GM21381 (cell line): ENCODE data around the gene DENND4C.
A peak's percentile ranks its signal among the peaks of the same experiment; 100 is the strongest.
"Not testable (repeated sequence)": the region's sequence is repeated elsewhere in the genome, so short reads cannot be mapped to it uniquely, and the experiment has no call there.

ENCODE experiments used
- ATAC-seq: cut with Tn5 transposase; IDR thresholded peaks from one replicate; pipeline ENCODE4 v1.9.1; 2021; ENCODE audit warnings: mild to moderate bottlenecking, moderate library complexity; ENCODE audit not compliant: unreplicated experiment

Gene DENND4C

DNA sequence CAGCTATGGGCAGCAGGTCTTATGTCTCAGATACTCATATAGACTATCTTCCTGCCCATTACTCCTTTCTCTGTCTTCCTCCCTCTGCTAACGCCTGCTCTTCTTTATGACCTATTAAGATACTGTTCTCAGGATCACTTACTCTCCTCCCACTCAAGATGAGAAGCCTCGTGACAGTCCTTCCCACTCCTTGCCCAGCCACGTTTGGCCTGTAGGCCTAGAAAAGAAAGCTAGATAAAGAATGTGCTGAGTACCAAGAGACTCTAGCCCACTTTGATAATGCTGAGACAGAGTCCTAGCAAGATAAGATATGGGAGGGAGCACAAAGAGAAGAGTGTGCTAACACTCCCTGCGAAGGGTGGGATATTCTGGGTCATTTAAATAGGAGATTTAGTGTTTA is 6.8 kb upstream of the DENND4C start:
- no peak for ATAC-seq

DNA sequence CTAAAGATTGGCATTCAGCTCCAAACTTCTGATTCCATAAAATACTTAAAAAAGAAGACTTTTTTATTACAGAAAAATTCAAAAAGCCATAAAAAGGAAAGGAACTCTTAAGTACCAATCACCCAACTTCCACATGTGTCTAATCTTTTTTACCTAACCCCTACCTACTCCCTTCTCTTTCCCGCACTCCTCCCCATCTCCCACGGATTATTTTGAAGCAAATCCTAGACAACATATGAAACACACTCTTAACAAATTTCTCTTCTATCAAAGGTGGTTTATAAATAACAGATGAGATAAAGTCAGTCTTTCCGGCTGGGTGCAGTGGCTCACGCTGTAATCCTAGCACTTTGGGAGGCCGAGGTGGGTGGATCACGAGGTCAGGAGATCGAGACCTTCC is 5.9 kb upstream of the DENND4C start:
- no peak for ATAC-seq

DNA sequence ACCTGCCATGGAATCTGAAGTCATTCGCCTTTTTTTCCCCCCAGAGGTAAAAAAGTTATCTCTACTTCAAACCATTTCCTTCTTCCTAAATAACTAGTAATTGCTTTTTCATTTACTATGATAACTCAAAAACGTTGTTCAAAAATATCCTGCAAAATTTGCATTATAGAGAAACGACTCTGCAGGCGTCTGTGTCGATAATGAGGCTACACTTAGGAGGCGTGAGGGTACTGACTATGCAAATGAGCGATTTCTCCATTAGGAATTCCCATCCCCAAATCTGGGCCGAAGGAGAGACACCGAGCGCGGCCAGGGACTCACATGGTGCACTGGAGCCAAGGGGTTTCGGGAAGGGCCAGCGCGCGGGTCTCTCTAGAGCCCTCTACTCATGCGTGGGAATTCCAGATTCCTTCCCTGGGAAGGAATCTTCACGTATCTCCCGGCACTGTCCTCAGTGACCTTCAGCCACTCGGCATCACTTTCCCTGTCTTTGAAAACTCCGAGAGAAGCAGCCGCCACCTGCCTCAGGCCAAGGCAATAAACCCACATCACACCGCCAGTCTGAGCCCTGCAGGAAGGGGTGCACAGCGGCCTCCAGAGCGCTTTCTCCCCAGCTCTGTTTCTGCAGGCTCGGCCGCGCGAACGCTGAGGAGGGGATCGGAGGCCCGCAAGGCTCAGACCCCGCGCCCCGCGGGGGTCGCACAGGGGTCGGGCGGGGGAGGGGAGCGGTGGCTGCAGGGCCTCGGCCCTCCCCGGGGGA is 718 bp upstream of the DENND4C start:
- peak; percentile 52 for ATAC-seq

DNA sequence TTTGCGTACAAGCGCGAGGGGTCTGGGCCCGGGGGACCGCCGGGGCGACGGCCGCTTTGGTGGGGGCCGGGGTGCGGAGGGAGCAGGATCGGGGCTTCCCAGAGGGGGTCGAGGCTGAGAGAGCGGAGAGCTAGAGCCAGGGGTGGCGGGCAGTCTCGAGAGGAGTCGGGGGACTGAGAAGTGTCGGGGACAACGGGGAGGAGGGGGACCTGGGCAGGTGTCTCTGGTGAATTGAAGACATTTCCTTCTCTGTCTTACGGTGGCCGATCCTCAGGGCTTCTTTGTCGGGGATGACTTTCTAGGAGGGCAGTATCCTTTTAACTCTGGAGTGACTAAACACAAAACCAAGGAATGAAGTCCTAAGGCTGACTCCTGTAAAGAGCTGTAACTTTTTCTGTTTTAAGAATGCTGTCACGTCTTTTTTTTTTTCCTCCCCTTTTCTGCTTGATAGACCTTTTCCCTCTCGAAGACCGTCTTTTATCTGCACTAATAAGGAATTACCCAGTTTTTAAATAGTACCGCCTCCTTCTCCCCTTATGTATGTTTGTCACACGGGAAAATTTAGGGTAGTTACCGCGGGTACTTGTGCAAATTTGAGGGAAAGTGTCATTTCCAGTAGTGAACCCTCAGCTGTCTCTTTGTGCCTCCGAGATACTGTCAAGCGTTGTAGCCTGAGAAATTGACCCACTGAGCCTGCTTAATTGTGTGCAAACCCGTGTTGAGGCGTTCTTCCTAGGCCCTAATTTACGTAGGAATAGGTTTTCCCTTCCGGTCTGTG is 822 bp downstream of the DENND4C start:
- peak; percentile 6 for ATAC-seq

DNA sequence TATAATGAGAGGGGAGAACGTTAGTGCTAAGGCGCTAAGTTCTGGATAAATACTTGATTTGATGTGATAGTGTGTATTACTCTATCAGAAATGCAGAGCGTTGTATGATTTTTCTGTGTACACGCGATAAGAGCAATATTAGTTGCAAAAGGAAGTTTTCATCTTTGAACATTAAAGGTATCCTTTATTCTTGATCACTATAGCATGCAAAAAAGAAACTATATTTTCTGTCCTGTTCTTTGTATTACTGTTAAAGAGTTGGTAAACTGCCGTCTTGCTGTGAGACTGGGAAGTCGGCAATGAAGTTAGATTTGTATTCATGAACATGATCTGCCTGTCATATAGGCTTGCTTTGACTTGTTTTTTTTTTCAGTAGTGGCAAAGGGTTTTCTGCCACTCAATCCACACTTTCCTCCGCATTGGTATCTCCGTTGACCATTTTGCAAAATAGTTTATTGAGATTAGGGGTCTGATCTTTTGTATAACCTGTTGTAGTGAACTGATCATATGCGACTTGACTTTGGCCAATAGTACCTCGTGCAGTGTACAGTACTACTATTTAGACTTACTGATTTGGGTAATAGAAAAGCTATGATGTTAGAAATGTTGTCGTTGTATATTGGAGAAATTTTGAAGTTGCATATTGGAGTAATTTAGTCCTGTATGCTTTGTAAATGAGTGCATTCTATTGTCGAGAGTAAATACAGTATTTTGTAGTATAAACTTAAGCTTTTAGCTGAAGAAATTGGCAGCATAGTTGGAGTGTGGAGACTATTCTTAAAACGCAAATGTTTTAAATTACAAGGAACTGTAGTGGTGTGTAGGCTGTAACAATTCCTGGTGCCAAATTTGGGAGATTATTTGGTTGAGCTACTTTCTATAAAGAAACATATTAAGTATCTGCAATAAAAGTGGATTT is 1.7 kb downstream of the DENND4C start:
- no peak for ATAC-seq

DNA sequence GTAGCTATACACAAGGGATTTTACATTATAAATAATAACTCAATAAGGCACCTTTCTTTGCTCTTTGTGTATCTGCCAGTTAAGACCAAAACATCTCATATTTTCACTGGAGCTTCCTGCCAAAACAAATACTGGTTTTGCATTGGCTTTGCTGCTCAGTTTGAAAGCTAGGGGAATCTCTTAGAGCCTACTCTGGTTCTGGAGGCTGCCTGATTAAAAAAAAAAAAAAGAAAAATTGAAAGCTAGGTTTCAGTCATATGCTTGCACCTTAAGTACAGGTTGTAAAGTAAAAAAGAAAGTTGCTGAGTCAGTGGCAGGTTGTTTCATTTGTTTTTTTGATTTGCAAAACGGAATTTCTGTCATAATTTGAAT is 2.3 kb downstream of the DENND4C start:
- ATAC-seq: no peak

DNA sequence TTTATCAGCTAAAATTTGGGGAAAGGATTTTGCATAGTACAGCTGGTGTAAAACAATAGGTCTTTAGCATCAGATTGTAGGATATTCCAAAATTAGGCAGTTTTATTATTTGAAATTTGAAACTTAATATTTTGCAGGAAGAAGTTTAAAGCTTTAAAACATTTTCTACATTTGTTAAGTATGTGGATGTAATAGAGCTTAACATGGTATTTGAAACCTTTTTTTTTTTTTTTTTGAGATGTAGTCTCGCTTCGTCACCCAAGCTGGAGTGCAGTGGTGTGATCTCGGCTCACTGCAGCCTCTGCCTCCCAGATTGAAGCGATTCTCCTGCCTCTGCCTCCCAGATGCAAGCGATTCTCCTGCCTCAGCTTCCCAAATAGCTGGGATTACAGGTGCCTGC is 2.9 kb downstream of the DENND4C start:
- no peak for ATAC-seq

DNA sequence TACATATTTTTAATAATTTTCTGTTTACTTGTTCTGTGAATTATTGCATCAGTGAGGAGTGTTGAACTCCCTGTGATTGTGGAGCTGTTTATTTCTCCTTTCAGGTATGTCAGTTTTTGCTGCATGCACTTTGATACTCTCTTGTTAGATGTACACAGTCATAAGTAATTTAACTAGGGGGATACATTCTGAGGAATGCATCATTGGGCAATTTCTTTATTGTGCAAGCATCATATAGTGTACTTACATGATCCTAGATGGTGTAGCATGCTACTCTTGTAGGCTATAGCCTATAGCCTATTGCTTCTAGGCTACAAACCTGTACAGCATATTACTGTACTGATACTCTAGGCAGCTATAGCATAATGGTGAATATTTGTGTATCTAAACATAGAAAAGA is 9.5 kb downstream of the DENND4C start:
- ATAC-seq: no peak

DNA sequence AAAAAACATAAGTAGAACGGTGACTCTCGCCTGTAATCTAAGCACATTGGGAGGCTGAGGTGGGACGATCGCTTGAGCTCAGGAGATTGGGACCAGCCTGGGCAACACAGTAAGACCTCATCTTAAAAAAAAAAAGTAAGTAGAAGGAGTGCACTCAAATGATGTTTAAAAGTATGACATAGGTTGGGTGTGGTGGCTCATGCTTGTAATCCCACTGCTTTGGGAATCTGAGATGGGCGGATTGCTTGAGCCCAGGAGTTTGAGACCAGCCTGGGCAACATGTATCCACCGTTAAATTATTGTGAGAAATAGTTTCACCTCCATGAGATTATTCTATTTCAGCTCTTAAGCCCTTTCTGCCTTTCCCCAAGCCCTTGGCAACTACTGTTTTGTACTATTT is 11.2 kb downstream of the DENND4C start:
- no peak for ATAC-seq

DNA sequence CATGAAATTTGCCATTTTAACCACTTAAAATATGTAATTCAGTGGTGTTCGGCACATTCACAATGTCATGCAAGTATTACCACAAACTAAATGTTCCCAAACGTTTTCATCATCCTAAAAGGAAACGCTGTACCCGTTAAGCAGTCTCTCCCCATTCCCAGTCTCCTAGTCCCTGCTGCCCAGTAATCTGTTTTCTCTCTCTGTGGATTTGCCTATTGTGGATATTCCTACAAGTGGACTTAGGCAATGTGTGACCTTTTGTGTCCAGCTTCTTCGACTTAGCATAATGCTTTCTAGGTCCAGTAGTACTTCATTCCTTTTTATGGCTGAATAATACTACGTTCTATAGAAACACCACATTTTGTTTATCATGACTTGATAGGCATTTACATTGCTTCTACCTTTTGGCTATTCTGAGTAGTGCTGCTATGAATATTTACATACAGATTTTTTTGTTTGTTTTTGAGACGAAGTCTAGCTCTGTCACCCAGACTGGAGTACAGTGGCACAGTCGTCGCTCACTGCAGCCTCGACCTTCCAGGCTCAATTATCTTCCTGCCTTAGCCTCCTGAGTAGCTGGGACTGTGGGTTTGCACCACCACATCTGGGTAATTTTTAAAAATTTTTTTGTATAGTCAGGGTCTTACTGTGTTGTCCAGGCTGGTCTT is 13.0 kb downstream of the DENND4C start:
- no peak for ATAC-seq

DNA sequence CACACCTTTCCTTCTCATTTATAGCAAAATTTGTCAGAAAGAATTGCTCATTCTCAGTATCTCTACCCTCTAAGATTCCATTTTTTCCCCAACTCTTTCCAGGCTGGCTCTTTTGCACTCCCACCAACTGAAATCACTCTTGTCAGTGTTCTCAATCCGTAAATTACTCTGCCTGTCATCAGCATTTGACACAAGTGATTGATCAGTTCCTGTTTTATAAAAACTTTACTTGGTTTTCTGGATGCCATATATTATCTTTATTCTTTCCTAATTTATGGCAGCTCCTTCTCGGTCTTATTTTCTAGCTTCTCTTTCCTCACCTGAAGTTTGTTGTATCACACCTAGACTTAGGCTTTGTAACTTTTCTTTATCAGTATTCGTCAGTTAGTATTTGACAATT is 16.4 kb downstream of the DENND4C start:
- no peak for ATAC-seq

DNA sequence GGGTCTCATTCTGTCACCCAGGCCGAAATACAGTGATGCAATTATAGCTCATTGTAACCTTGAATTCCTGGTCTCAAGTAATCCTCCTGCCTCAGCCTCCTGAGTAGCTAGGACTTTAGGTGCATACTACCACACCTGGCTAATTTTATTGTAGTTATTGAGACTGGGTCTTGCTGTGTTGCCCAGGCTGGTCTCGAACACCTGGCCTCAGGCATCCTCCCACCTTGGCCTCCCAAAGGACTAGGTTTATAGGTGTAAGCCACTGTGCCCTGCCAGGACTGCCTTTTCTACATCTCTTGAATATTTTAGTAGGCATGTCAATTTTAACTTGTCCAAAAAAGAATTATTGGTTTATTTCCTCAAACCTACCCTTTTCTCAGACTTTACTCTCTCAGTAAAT is 16.9 kb downstream of the DENND4C start:
- ATAC-seq: no peak

DNA sequence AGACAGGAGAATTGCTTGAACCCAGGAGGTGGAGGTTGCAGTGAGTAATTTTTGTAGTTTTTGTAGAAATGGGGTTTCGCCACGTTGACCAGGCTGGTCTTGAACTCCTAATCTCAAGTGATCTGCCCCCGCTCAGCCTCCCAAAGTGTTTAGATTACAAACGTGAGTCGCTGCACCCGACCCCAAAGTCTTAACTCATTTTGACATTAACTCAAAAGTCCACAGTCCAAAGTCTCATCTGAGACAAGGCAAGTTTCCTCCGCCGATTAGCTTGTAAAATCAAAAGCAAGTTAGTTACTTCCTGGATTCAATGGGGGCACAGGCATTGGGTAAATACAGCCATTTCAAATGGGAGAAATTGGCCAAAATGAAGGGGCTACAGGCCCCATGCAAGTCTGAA is 19.9 kb downstream of the DENND4C start:
- ATAC-seq: not testable (repeated sequence)

DNA sequence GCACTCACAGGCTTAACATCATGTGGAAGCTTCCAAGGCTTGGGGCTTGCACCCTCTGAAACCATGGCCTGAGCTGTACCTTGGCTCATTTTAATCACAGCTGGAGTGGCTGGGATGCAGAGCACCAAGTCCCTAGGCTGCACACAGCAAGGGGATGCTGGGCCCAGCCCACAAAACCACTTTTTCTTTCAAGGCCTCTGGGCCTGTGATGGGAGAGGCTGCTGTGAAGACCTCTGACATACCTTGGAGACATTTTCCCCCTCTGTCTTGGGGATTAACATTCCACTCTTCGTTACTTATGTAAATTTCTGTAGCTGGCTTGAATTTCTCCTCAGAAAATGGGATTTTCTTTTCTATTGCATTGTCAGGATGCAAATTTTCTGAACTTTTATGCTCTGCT is 20.7 kb downstream of the DENND4C start:
- ATAC-seq: not testable (repeated sequence)

DNA sequence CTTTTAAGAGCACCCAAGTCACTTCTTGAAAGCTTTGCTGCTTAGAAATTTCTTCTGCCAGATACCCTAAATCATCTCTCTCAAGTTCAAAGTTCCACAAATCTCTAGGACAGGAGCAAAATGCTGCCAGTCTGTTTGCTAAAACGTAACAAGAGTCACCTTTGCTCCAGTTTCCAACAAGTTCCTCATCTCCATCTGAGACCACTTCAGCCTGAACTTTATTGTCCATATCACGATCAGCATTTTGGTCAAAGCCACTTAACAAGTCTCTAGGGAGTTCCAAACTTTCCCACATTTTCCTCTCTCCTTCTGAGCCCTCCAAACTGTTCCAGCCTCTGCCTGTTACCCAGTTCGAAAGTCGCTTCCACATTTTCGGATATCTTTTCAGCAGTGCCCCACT is 21.1 kb downstream of the DENND4C start:
- not testable (repeated sequence) for ATAC-seq

DNA sequence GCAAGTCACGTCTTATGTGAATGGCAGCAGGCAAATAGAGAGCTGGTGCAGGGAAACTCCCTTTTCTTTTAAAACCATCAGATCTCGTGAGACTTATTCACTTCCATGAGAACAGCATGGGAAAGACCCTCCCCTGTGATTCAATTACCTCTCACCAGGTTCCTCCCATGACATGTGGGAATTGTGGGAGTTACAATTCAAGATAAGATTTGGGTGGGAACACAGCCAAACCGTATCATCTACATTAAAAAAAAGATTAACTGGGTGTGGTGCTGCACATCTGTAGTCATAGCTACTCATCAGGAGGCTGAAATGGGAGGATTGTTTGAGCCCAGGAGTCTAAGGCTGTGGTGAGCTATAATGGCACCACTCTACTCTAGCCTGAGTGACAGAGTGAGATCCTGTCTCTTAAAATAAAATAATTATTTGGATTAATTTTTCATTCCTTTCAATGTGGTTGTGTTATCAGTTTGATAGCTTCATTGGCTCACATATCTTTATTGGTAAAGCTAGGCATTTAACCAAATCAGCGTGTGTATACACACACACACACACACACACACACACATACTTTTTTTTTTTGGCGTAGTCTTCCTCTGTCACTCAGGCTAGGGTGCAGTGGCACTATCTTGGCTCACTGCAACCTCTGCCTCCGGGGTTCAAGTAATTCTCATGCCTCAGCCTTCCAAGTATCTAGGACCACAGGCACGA is 21.8 kb downstream of the DENND4C start:
- no peak for ATAC-seq

DNA sequence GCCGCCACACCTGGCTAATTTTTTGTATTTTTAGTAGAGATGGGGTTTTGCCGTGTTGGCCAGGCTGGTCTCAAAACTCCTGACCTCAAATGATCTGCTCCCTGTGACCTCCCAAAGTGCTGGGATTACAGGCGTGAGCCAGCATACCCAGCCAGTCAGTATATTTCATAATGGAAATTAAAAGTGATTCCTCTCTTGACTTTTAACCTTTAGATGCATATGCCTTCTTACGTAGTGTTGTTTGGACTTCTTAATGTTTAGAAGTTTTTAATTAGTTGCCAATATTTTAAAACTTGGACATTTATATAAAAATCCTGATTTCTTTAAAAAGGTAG is 22.4 kb downstream of the DENND4C start:
- ATAC-seq: no peak

DNA sequence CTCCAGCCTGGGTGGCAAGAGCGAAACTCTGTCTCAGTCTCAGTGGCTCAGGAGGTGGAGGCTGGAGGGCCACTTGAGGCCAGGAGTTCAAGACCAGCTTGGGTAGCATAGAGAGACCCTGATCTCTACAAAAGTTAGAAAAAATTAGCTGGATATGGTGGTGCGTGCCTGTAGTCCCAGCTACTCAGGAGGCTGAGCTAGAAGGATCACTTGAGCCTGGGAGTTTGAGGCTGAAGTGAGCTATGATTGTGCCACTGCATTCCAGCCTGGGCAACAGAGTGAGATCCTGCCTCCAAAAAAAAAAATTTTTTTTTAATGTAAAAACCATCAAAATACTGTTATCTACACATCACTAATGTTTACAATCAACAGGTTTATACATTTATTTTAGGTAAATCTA is 24.6 kb downstream of the DENND4C start:
- ATAC-seq: no peak

DNA sequence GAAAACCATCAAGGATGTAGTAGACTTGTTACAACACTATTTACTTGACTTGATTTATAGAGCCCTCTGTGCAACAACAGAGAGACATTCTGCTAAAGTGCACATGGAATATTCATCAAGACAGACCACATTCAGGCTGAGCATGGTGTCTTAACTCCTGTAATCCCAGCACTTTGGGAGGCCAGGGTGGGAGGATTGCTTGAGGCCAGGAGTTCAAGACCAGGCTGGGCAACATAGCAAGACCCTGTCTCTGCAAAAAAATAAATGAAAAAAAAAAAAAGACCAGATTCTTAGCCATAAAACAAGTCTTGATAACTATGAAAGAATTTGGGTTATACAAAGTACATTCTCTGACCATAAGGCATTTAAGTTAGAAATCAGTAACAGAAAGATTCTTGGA is 25.3 kb downstream of the DENND4C start:
- ATAC-seq: no peak

DNA sequence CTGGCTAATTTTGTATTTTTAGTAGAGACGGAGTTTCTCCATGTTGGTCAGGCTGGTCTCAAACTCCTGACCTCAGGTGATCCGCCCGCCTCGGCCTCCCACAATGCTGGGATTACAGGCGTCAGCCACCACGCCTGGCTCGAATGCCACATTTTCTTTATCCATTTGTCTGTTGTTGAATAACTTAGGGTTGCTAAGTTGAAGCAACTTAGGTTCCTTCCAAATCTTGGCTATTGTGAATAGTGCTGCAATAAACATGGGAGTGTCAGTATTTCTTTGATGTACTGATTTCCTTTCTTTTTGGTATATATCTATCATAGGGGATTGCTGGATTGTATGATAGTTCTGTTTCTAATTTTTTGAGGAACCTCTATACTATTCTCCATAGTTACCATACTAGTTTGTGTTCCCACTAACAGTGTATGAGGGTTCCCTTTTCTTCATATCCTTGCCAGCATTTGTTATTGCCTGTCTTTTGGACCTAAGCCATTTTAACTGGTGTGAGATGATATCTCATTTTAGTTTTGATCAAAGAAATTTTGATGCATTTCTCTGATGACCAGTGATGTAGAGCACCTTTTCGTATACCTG is 29.3 kb downstream of the DENND4C start:
- ATAC-seq: not testable (repeated sequence)
